HG03045 (cell line): ENCODE measurements around the gene VAT1.
"Not testable (repeated sequence)": the region's sequence is repeated elsewhere in the genome, so short reads cannot be mapped to it uniquely, and the experiment has no call there.

Experiments
- ATAC-seq: cut with Tn5 transposase; IDR thresholded peaks from one replicate; pipeline ENCODE4 v1.9.1; 2021; ENCODE audit warnings: mild to moderate bottlenecking, moderate library complexity; ENCODE audit not compliant: unreplicated experiment

Gene VAT1

DNA sequence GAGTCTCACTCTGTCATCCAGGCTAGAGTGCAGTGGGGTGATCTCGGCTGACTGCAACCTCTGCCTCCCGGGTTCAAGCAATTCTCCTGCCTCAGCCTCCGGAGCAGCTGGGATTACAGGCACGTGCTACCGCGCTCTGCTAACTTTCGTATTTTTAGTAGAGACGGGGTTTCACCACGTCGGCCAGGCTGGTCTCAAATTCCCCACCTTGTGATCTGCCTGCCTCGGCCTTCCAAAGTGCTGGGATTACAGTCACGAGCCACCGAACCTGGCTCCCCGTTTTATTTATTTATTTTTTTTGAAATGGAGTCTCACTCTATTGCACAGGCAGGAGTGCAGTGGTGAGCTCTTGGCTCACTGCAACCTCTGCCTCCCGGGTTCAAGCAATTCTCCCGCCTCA is 46.5 kb downstream of the VAT1 start:
- not testable (repeated sequence) for ATAC-seq

DNA sequence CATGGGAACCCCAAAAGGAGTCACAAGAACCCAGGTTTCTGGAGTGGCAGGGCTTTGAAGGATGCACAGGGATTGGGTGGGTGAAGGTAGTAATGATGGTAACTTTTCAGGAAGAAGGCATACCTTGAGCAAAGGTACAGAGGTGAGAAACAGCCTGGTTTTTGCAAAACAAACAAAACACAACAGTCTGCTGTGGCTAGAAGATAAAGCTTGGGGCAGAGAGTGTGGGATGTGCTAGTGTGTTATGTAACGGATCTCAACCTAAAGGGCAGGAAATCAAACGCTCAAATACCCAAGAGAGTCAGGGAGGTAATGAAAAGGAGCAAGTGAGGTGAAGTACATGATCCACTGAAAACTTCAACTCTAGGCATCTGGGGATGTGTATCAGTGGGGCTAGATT is 46.9 kb downstream of the VAT1 start:
- no peak for ATAC-seq

DNA sequence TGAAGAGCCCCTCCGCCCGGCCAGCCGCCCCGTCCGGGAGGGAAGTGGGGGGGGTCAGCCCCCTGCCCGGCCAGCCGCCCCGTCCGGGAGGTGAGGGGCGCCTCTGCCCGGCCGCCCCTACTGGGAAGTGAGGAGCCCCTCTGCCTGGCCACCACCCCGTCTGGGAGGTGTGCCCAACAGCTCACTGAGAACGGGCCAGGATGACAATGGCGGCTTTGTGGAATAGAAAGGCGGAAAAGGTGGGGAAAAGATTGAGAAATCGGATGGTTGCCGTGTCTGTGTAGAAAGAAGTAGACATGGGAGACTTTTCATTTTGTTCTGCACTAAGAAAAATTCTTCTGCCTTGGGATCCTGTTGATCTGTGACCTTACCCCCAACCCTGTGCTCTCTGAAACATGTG is 48.9 kb downstream of the VAT1 start:
- not testable (repeated sequence) for ATAC-seq

DNA sequence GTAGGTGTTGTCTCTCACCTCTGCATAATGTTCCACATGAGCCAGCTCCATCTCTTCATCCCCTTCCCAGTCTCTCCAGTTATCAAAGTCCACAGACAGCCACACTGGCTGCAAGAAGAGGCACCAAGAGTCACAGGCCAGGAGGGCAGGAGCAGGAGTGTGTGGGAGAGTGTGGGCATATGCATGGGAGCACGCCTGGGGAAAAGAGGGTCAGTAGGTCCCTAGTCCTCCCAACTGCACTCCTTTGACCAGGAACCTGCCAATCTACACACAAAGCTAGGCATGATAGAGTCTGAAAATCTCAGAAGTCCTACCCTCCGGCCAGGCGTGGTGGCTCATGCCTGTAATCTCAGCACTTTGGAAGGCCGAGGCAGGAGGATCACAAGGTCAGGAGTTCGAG is 50.6 kb downstream of the VAT1 start:
- no peak for ATAC-seq

DNA sequence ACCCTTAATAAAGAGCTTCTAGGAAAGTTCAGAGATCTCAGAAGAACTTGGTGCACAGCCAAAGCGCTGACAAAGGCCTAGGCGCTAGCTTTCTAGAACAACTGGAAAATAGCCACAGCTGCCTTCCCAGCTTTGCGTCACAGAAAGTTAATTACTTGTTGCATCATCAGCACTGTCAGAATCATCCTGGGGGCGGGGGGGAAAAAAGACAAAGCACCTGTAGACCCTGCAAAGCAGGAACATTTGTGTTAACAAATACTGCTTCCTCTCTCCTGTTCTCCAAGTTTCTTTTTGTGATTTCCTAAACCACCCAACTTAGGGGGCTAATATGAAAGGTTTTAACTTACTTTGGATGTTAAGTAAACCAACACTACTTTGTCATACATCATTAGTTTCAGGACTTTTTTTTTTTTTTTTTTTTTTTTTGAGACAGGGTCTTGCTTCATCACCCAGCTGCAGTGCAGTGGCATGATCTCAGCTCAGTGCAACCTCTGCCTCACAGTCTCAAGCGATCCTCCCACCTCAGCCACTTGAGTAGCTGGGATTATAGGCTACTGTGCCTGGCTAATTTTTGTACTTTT is 53.1 kb downstream of the VAT1 start:
- no peak for ATAC-seq

DNA sequence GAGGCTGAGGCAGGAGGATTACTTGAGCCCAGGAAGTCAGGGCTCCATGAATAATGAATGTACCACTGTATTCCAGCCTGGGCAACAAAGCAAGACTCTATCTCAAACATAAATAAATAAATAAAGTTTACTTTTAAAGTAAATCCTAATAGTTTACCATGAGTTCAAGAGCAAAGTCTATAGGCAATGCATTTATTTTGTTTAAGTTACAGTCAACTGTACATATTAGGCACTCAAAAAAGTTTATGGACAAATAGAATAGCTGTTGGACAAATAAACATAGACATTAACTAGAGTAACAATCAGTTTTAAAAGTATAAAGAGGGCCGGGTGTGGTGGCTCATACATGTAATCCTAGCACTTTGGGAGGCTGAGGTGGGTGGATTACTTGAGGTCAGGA is 54.3 kb downstream of the VAT1 start:
- no peak for ATAC-seq
